A673 (cell line): ENCODE measurements around the gene CCKAR. TPM values are rescaled to one million over a fixed set of nuclear protein-coding genes. Genes with fewer than 3 reads are reported as not detected.

Experiments
- BruUV-seq: library from RNA; stranded (reverse); fragments of 400-500 nt; replicated peaks from 2 replicates; lab custom pipeline; 2021; lab: Mats Ljungman, UMichigan
- CTCF ChIA-PET: fragments of 300-600 bp; sonication (Branson Sonifier 250); formaldehyde crosslinking; loops from one replicate; lab custom pipeline; 2022; ENCODE audit warnings: antibody characterized with exemption; lab: Charles Lee
- POLR2A ChIA-PET: fragments of 300-600 bp; sonication (Branson Sonifier 250); formaldehyde crosslinking; loops from one replicate; lab custom pipeline; 2022; ENCODE audit warnings: antibody characterized with exemption; ENCODE audit not compliant: low non-redundant PET; lab: Charles Lee
- DNase-seq: peaks from one replicate; pipeline ENCODE4 v3.0.0-alpha.2; 2015; ENCODE audit warnings: low spot score
- H3K27ac ChIP-seq: fragments of 200-600 bp; sonication (generic); 2 replicates; pipeline ENCODE4 v1.5.1; 2016; ENCODE audit warnings: mixed run types, low read depth, mild to moderate bottlenecking, mixed read lengths, antibody characterized with exemption, low read length; ENCODE audit not compliant: poor library complexity, severe bottlenecking
- H3K27me3 ChIP-seq: fragments of 200-600 bp; sonication (generic); replicated peaks from 2 replicates; pipeline ENCODE4 v1.6.1; 2017; ENCODE audit warnings: mixed run types, low read depth, mild to moderate bottlenecking, mixed read lengths, antibody characterized with exemption, low read length; ENCODE audit not compliant: insufficient read depth, poor library complexity
- H3K36me3 ChIP-seq: fragments of 200-600 bp; sonication (generic); 2 replicates; pipeline ENCODE4 v1.6.1; 2016; ENCODE audit warnings: mixed run types, mild to moderate bottlenecking, mixed read lengths, antibody characterized with exemption, low read length; ENCODE audit not compliant: insufficient read depth, poor library complexity, severe bottlenecking
- H3K4me1 ChIP-seq: fragments of 200-600 bp; sonication (generic); 2 replicates; pipeline ENCODE4 v1.6.1; 2017; ENCODE audit warnings: mixed run types, mild to moderate bottlenecking, mixed read lengths, antibody characterized with exemption, low read length; ENCODE audit not compliant: insufficient read depth, poor library complexity, severe bottlenecking
- H3K4me3 ChIP-seq: fragments of 200-600 bp; sonication (generic); 2 replicates; pipeline ENCODE4 v1.5.1; 2016; ENCODE audit warnings: low read depth, mixed run types, mild to moderate bottlenecking, mixed read lengths, low read length; ENCODE audit not compliant: poor library complexity, severe bottlenecking
- H3K9me3 ChIP-seq: fragments of 200-600 bp; sonication (generic); 2 replicates; pipeline ENCODE4 v1.6.1; 2016; ENCODE audit warnings: mixed run types, low read depth, mild to moderate bottlenecking, mixed read lengths, antibody characterized with exemption, low read length; ENCODE audit not compliant: poor library complexity, severe bottlenecking
- EZH2 ChIP-seq: fragments of 200-600 bp; sonication (generic); IDR thresholded peaks from 2 replicates; pipeline ENCODE4 v1.6.1; 2017; ENCODE audit warnings: borderline replicate concordance, low read depth, mild to moderate bottlenecking, mixed read lengths, antibody characterized with exemption, low read length; ENCODE audit not compliant: poor library complexity, severe bottlenecking
- intact Hi-C: fragments of 100-400 bp; cut with micrococcal nuclease; formaldehyde crosslinking; loops from one replicate; pipeline ENCODE4 v1.10.0; 2022; ENCODE audit not compliant: unreplicated experiment
- total RNA-seq: library from RNA; stranded (reverse); gene quantifications from 2 replicates; pipeline ENCODE4 v1.2.3, GENCODE V29; 2021
- TF ChIP-seq, protein P1 (sequence below): fragments of 300-800, 200-600 bp; sonication (generic); conservative IDR thresholded peaks from 2 replicates; pipeline ENCODE4 v1.5.1; 2017; ENCODE audit warnings: low read depth, mild to moderate bottlenecking, antibody characterized with exemption, low read length, moderate library complexity, mixed read lengths

The CCKAR gene
- total RNA-seq, 1 experiment from 2014 or later: not detected

GRCh38 chr4:26467724-26468123 lies 22.6 kb downstream of the CCKAR start:
- Histone ChIP-seq H3K4me1 (no peaks in the 10 kb centered on the region), H3K4me3 (no peak overlapping the region), H3K27me3 (no peaks in the 10 kb centered on the region), H3K36me3 (no peaks in the 10 kb centered on the region), H3K27ac (no peak overlapping the region), H3K9me3 (no peaks in the 10 kb centered on the region)
- DNase-seq: no peak
- POLR2A ChIA-PET: no interaction called here
- BruUV-seq: no TSS peak
- CTCF ChIA-PET: no interaction called here
- TF ChIP-seq, protein P1, sequence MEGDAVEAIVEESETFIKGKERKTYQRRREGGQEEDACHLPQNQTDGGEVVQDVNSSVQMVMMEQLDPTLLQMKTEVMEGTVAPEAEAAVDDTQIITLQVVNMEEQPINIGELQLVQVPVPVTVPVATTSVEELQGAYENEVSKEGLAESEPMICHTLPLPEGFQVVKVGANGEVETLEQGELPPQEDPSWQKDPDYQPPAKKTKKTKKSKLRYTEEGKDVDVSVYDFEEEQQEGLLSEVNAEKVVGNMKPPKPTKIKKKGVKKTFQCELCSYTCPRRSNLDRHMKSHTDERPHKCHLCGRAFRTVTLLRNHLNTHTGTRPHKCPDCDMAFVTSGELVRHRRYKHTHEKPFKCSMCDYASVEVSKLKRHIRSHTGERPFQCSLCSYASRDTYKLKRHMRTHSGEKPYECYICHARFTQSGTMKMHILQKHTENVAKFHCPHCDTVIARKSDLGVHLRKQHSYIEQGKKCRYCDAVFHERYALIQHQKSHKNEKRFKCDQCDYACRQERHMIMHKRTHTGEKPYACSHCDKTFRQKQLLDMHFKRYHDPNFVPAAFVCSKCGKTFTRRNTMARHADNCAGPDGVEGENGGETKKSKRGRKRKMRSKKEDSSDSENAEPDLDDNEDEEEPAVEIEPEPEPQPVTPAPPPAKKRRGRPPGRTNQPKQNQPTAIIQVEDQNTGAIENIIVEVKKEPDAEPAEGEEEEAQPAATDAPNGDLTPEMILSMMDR: no peak
- no peak for TF ChIP-seq EZH2
- intact Hi-C loops: no loop called here

DNA sequence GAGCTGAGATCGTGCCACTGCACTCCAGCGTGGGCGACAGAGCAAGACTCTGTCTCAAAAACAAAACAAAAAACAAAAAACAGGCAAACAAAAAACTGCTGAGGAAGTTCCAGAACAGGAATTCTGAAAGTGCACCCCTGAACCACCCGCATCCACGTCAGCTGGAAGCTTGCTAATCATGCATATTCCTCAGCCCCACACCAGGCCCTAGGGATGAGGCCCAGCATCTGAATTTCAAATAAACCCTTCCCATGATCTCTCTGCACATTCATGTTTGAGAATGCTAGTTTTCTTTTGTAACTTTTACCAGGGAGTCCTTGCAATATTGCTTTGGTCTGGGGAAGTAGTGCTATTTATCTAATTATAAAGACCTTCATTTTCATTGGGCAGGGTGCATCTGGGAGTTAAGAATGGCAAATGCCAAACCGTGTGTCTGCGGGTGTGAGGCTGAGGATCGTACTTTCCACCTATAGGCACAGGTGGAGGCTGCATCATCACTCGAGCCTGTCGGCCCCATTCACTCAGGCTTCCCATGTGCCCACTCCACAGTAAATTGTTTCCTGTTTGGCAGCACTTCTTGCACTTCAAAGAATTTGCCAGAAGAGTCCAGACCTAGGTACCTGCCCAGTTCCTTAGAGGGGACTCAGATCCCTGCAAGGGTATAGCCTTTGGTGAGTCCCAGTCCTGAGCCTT lies 23.6 kb downstream of the CCKAR start:
- BruUV-seq: no TSS peak
- H3K9me3 ChIP-seq: no peaks in the 10 kb centered on the region
- TF ChIP-seq, protein P1: no peak
- no peak for TF ChIP-seq EZH2
- H3K4me3 ChIP-seq: no peak overlapping the region
- intact Hi-C loops: no loop called here
- H3K27ac ChIP-seq: no peak overlapping the region
- no peak for DNase-seq
- no peaks in the 10 kb centered on the region for H3K27me3 ChIP-seq
- no peaks in the 10 kb centered on the region for H3K4me1 ChIP-seq
- H3K36me3 ChIP-seq: no peaks in the 10 kb centered on the region
- CTCF ChIA-PET: no interaction called here
- POLR2A ChIA-PET: no interaction called here

GRCh38 chr4:26464420-26465095 lies 25.7 kb downstream of the CCKAR start:
- Histone ChIP-seq H3K9me3 (no peaks in the 10 kb centered on the region), H3K36me3 (no peaks in the 10 kb centered on the region), H3K27me3 (no peaks in the 10 kb centered on the region), H3K27ac (no peak overlapping the region), H3K4me3 (no peak overlapping the region), H3K4me1 (no peaks in the 10 kb centered on the region)
- intact Hi-C loops: no loop called here
- DNase-seq: no peak
- BruUV-seq: no TSS peak
- TF ChIP-seq, protein P1: no peak
- no peak for TF ChIP-seq EZH2
- ChIA-PET CTCF (no interaction called here), POLR2A (no interaction called here)
